HEK293 (cell line): ENCODE data around the gene IRF2.

ENCODE experiments used
- CTCF ChIA-PET: fragments of 350-600 bp; formaldehyde crosslinking; extraction: SDS; loops from one replicate; lab custom pipeline; 2021; ENCODE audit warnings: antibody characterized with exemption; lab: Yijun Ruan, JAX
- POLR2A ChIA-PET: fragments of 300-600 bp; formaldehyde crosslinking; extraction: SDS; loops from one replicate; lab custom pipeline; 2020; ENCODE audit warnings: antibody characterized with exemption, inconsistent platforms; lab: Yijun Ruan, JAX
- H3K27ac ChIP-seq: fragments of 200-500 bp; sonication (Bioruptor generic); 2 replicates; pipeline ENCODE4 v1.5.1; 2014; ENCODE audit warnings: low read depth, low read length, control low read depth, inconsistent platforms; ENCODE audit errors: extremely low read depth
- H3K36me3 ChIP-seq, 2 experiments: fragments of 200-500 bp in 1 of 2; sonication (Bioruptor generic) in 1 of 2; 1 replicate in 1 of 2; 2 replicates in 1 of 2; pipeline ENCODE4 v1.5.1; 2014 to 2017; ENCODE audit warnings: inconsistent platforms in 2 of 2, low read length in 2 of 2; ENCODE audit not compliant: control insufficient read depth in 2 of 2, insufficient read depth in 1 of 2
- H3K4me1 ChIP-seq: fragments of 200-500 bp; sonication (Bioruptor generic); 2 replicates; pipeline ENCODE4 v1.5.1; 2014; ENCODE audit warnings: mild to moderate bottlenecking, low read length, inconsistent platforms; ENCODE audit not compliant: control insufficient read depth, insufficient read depth
- H3K4me3 ChIP-seq: 2 replicates; pipeline ENCODE4 v1.5.1; 2011; ENCODE audit warnings: low read depth, mild to moderate bottlenecking, control low read depth, low read length, moderate library complexity
- H3K9me3 ChIP-seq: fragments of 200-500 bp; sonication (Bioruptor generic); 2 replicates; pipeline ENCODE4 v1.5.1; 2014; ENCODE audit warnings: low read depth, low read length, inconsistent platforms; ENCODE audit not compliant: control insufficient read depth, insufficient read depth
- CTCF ChIP-seq: fragments of 450-650 bp; formaldehyde crosslinking; IDR thresholded peaks from 2 replicates; pipeline ENCODE4 v1.5.1; 2016; ENCODE audit warnings: missing biosample characterization, missing genetic modification characterization
- EGR2 ChIP-seq: fragments of 450-650 bp; formaldehyde crosslinking; IDR thresholded peaks from 2 replicates; pipeline ENCODE4 v1.5.1; 2016; ENCODE audit warnings: low read depth, missing biosample characterization, missing genetic modification characterization
- HOXA7 ChIP-seq: sonication (generic); formaldehyde crosslinking; IDR thresholded peaks from 2 replicates; pipeline ENCODE4 v1.8.1; 2022; ENCODE audit warnings: missing genetic modification reagents, borderline replicate concordance
- MZF1 ChIP-seq: fragments of 450-650 bp; formaldehyde crosslinking; IDR thresholded peaks from 2 replicates; pipeline ENCODE4 v1.5.1; 2017; ENCODE audit warnings: missing biosample characterization, missing genetic modification characterization, borderline replicate concordance
- PRDM10 ChIP-seq: fragments of 450-650 bp; formaldehyde crosslinking; IDR thresholded peaks from 2 replicates; pipeline ENCODE4 v1.5.1; 2016; ENCODE audit warnings: missing biosample characterization, missing genetic modification characterization
- ZBTB11 ChIP-seq: fragments of 450-650 bp; formaldehyde crosslinking; conservative IDR thresholded peaks from 2 replicates; pipeline ENCODE4 v1.5.1; 2016; ENCODE audit warnings: low read depth, missing biosample characterization, missing genetic modification characterization
- ZFHX2 ChIP-seq: fragments of 450-650 bp; formaldehyde crosslinking; conservative IDR thresholded peaks from 2 replicates; pipeline ENCODE4 v1.5.1; 2016; ENCODE audit warnings: missing biosample characterization, missing genetic modification characterization
- ZFP41 ChIP-seq: fragments of 450-650 bp; formaldehyde crosslinking; IDR thresholded peaks from 2 replicates; pipeline ENCODE4 v1.5.1; 2016; ENCODE audit warnings: missing biosample characterization, missing genetic modification characterization, borderline replicate concordance
- ZNF132 ChIP-seq: fragments of 450-650 bp; formaldehyde crosslinking; IDR thresholded peaks from 2 replicates; pipeline ENCODE4 v1.5.1; 2017; ENCODE audit warnings: missing biosample characterization, missing genetic modification characterization, borderline replicate concordance
- ZNF214 ChIP-seq: fragments of 450-650 bp; formaldehyde crosslinking; IDR thresholded peaks from 2 replicates; pipeline ENCODE4 v1.5.1; 2017; ENCODE audit warnings: missing biosample characterization, mild to moderate bottlenecking, missing genetic modification characterization, borderline replicate concordance
- ZNF280C ChIP-seq: fragments of 450-650 bp; formaldehyde crosslinking; IDR thresholded peaks from 2 replicates; pipeline ENCODE4 v1.5.1; 2016; ENCODE audit warnings: missing biosample characterization, missing genetic modification characterization
- ZNF391 ChIP-seq: fragments of 450-650 bp; formaldehyde crosslinking; IDR thresholded peaks from 2 replicates; pipeline ENCODE4 v1.5.1; 2016; ENCODE audit warnings: low read depth, missing biosample characterization, missing genetic modification characterization, borderline replicate concordance
- ZNF426 ChIP-seq: fragments of 450-650 bp; formaldehyde crosslinking; IDR thresholded peaks from 2 replicates; pipeline ENCODE4 v1.5.1; 2017; ENCODE audit warnings: missing biosample characterization, missing genetic modification characterization, mild to moderate bottlenecking, inconsistent platforms, moderate library complexity
- ZNF626 ChIP-seq: fragments of 450-650 bp; sonication (Bioruptor Pico); formaldehyde crosslinking; IDR thresholded peaks from 2 replicates; pipeline ENCODE4 v1.5.1; 2018; ENCODE audit warnings: missing biosample characterization, missing genetic modification characterization, inconsistent platforms
- ZNF701 ChIP-seq: fragments of 450-650 bp; formaldehyde crosslinking; IDR thresholded peaks from 2 replicates; pipeline ENCODE4 v1.5.1; 2016; ENCODE audit warnings: missing biosample characterization, missing genetic modification characterization
- ZNF777 ChIP-seq: fragments of 450-650 bp; formaldehyde crosslinking; IDR thresholded peaks from 2 replicates; pipeline ENCODE4 v1.5.1; 2017; ENCODE audit warnings: missing biosample characterization, missing genetic modification characterization, borderline replicate concordance
- ZNF837 ChIP-seq: fragments of 450-650 bp; formaldehyde crosslinking; IDR thresholded peaks from 2 replicates; pipeline ENCODE4 v1.5.1; 2016; ENCODE audit warnings: missing biosample characterization, missing genetic modification characterization

IRF2 gene

GRCh38 chr4:184440595-184441358 is 33.6 kb downstream of the IRF2 start (continued):
- TF ChIP-seq PRDM10 (tag by site-specific recombination): no peak
- TF ChIP-seq ZFP41: no peak
- TF ChIP-seq ZNF132 (tag by site-specific recombination): no peak

GRCh38 chr4:184439856-184440594 is 34.3 kb downstream of the IRF2 start:
- Histone ChIP-seq H3K36me3 (no peaks in the 10 kb centered on the region), H3K9me3 (no peaks in the 10 kb centered on the region), H3K4me1 (no peaks in the 10 kb centered on the region), H3K27ac (no peak overlapping the region), H3K4me3 (no peak overlapping the region)
- CTCF ChIA-PET: interaction anchor here (0.5 to 0.6 kb wide), 2 partner anchors 103 to 118 kb away, joined by 4 to 5 read pairs; no protein-coding TSS in a partner anchor
- TF ChIP-seq ZNF280C (tag by site-specific recombination): no peak
- no peak for TF ChIP-seq CTCF (tag by site-specific recombination)
- peak; percentile 64; the same call in 1 of the 2 replicates for TF ChIP-seq EGR2 (tag by site-specific recombination)
- TF ChIP-seq ZFHX2 (tag by site-specific recombination): peak; percentile 71
- POLR2A ChIA-PET: interaction anchor here (1.1 kb wide), 1 partner anchor 34 kb away, joined by 5 read pairs; the partner anchor contains the start of gene IRF2

- CTCF ChIA-PET: no interaction called here
- Histone ChIP-seq H3K9me3 (no peaks in the 10 kb centered on the region), H3K27ac (no peak overlapping the region), H3K4me1 (no peaks in the 10 kb centered on the region), H3K36me3 (no peaks in the 10 kb centered on the region), H3K4me3 (no peak overlapping the region)
- POLR2A ChIA-PET: no interaction called here
- TF ChIP-seq ZNF426 (tag by site-specific recombination) (no peak), MZF1 (tag by site-specific recombination) (no peak), ZBTB11 (no peak), ZNF391 (tag by site-specific recombination) (no peak), ZNF777 (tag by site-specific recombination) (no peak), ZNF626 (no peak), HOXA7 (no peak), ZNF701 (tag by site-specific recombination) (no peak), ZNF837 (tag by site-specific recombination) (no peak), ZNF214 (tag by site-specific recombination) (no peak)
These were observed 35.0 kb downstream of the IRF2 start for GRCh38 chr4:184439386-184439785.
